Measurements from ENCODE around the gene SHISA7. TPM values are rescaled to one million over a fixed set of nuclear protein-coding genes. Genes with fewer than 3 reads are reported as not detected.

The SHISA7 gene
- total RNA-seq, 4 donors from 2014 or later = not detected

GRCh38 chr19:55385724-55386492, 57.2 kb downstream of the SHISA7 start, which contains the start of gene RPL28:
Gene RPL28, plus strand, starts transcription at chr19:55385932. Its CDS starts 426 bp downstream, at chr19:55386358.
- DNase-seq = peak; percentile 97 to 99 (median 99)
- peak; percentile 99 for TF ChIP-seq POLR2A (IDR thresholded peaks at IDR 0.05)
- TF ChIP-seq, protein P1, sequence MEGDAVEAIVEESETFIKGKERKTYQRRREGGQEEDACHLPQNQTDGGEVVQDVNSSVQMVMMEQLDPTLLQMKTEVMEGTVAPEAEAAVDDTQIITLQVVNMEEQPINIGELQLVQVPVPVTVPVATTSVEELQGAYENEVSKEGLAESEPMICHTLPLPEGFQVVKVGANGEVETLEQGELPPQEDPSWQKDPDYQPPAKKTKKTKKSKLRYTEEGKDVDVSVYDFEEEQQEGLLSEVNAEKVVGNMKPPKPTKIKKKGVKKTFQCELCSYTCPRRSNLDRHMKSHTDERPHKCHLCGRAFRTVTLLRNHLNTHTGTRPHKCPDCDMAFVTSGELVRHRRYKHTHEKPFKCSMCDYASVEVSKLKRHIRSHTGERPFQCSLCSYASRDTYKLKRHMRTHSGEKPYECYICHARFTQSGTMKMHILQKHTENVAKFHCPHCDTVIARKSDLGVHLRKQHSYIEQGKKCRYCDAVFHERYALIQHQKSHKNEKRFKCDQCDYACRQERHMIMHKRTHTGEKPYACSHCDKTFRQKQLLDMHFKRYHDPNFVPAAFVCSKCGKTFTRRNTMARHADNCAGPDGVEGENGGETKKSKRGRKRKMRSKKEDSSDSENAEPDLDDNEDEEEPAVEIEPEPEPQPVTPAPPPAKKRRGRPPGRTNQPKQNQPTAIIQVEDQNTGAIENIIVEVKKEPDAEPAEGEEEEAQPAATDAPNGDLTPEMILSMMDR (IDR thresholded peaks at IDR 0.05) = no peak
- Histone ChIP-seq H3K27me3 (no peaks in the 10 kb centered on the region), H3K4me1 (peaks cover 8 to 54% (median 29%) of the 10 kb centered on the region in 4 donors), H3K36me3 (peaks cover 0 to 40% (median 0%) of the 10 kb centered on the region in 3 donors), H3K9me3 (no peaks in the 10 kb centered on the region), H3K4me3 (peak within 1 kb of the TSS; percentile 66 to 86 (median 81)), H3K27ac (peak within 1 kb of the TSS; percentile 85 to 96 (median 91))

GRCh38 chr19:55384920-55385723, 58.0 kb downstream of the SHISA7 start:
- H3K27me3 ChIP-seq = no peaks in the 10 kb centered on the region
- H3K36me3 ChIP-seq = peaks cover 0 to 34% (median 0%) of the 10 kb centered on the region in 3 donors
- DNase-seq = peak; percentile 97 to 99 (median 99)
- H3K4me3 ChIP-seq = peak overlapping the region; percentile 66 to 86 (median 81)
- peaks cover 8 to 54% (median 29%) of the 10 kb centered on the region in 4 donors for H3K4me1 ChIP-seq
- H3K9me3 ChIP-seq = no peaks in the 10 kb centered on the region
- TF ChIP-seq, protein P1 (IDR thresholded peaks at IDR 0.05) = no peak
- peak in 1 of 2 donors; percentile 25 for TF ChIP-seq POLR2A (IDR thresholded peaks at IDR 0.05)
- peak overlapping the region; percentile 85 to 96 (median 91) for H3K27ac ChIP-seq

- H3K27ac ChIP-seq = peak within 1 kb of the TSS; percentile 85 to 96 (median 91)
- TF ChIP-seq, protein P1 (IDR thresholded peaks at IDR 0.05) = no peak
- TF ChIP-seq POLR2A (IDR thresholded peaks at IDR 0.05) = peak; percentile 56 to 60
- peak; percentile 41 to 89 (median 81) for DNase-seq
- H3K4me1 ChIP-seq = peaks cover 8 to 47% (median 29%) of the 10 kb centered on the region in 4 donors
- H3K4me3 ChIP-seq = peak within 1 kb of the TSS; percentile 66 to 86 (median 81)
- no peaks in the 10 kb centered on the region for H3K27me3 ChIP-seq
- H3K36me3 ChIP-seq = peaks cover 0 to 26% (median 0%) of the 10 kb centered on the region in 3 donors
- H3K9me3 ChIP-seq = no peaks in the 10 kb centered on the region
Measured at GRCh38 chr19:55384131-55384919, 58.8 kb downstream of the SHISA7 start, which contains the start of gene TMEM238. Gene TMEM238, minus strand, starts transcription at chr19:55384292. Its CDS starts 33 bp downstream, at chr19:55384259.

DNA sequence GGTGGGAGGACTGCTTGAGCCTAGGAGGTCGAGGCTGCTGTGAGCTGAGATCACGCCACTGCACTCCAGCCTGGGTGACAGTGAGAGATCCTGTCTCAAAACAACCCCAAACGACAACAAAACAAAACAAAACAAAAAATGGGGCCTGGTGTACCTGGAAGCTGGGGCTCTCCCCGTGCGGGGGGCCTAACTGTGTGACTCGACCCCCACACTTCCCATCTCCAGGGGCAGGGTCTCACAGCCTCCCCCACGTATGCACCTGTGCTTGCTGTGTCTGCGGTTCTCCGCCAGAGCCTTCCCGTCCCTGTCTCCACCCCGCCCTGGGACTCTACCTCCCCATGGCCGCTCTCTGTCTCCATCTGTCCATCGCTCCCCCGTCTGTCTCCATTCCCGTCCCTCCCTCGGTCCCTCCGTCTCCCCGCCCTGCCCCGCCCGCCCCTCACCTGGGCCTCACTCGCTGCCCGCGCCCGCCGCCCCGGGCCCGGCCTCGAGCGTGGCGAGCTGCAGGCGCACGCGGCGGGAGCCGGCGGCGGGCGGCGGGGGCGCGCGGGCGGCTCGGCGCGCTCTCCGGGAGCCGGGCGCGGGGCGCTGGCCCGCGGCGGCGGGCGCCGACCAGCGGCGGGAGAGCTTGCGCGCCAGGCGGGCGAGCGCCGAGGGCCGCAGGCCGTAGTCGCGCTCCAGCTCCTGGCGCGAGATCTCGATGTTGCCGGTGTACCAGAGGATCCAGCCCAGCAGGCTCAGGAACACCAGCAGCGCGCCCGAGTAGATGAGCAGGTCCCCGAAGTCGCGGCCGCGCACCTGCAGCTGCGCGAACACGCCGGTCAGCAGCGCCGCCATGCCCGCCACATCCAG, 59.6 kb downstream of the SHISA7 start:
- Histone ChIP-seq H3K27ac (peak overlapping the region; percentile 85 to 96 (median 91)), H3K9me3 (no peaks in the 10 kb centered on the region), H3K4me3 (peak overlapping the region; percentile 66 to 86 (median 81)), H3K4me1 (peaks cover 8 to 41% (median 26%) of the 10 kb centered on the region in 4 donors), H3K27me3 (no peaks in the 10 kb centered on the region), H3K36me3 (peaks cover 0 to 18% (median 0%) of the 10 kb centered on the region in 3 donors)
- TF ChIP-seq, protein P1 (IDR thresholded peaks at IDR 0.05) = peak in 3 of 6 experiments; percentile 44 to 67 (median 51)
- no peak for TF ChIP-seq POLR2A (IDR thresholded peaks at IDR 0.05)
- peak; percentile 47 to 78 (median 73) for DNase-seq
